HEK293 (cell line): ENCODE results near the gene SMARCA1.

ENCODE experiments used
- CTCF ChIA-PET: fragments of 350-600 bp; formaldehyde crosslinking; extraction: SDS; loops from one replicate; lab custom pipeline; 2021; ENCODE audit warnings: antibody characterized with exemption; lab: Yijun Ruan, JAX
- POLR2A ChIA-PET: fragments of 300-600 bp; formaldehyde crosslinking; extraction: SDS; loops from one replicate; lab custom pipeline; 2020; ENCODE audit warnings: antibody characterized with exemption, inconsistent platforms; lab: Yijun Ruan, JAX
- H3K27ac ChIP-seq: fragments of 200-500 bp; sonication (Bioruptor generic); 2 replicates; pipeline ENCODE4 v1.5.1; 2014; ENCODE audit warnings: low read depth, low read length, control low read depth, inconsistent platforms; ENCODE audit errors: extremely low read depth
- H3K36me3 ChIP-seq, 2 experiments: fragments of 200-500 bp in 1 of 2; sonication (Bioruptor generic) in 1 of 2; 1 replicate in 1 of 2; 2 replicates in 1 of 2; pipeline ENCODE4 v1.5.1; 2014 to 2017; ENCODE audit warnings: inconsistent platforms in 2 of 2, low read length in 2 of 2; ENCODE audit not compliant: control insufficient read depth in 2 of 2, insufficient read depth in 1 of 2
- H3K4me1 ChIP-seq: fragments of 200-500 bp; sonication (Bioruptor generic); 2 replicates; pipeline ENCODE4 v1.5.1; 2014; ENCODE audit warnings: mild to moderate bottlenecking, low read length, inconsistent platforms; ENCODE audit not compliant: control insufficient read depth, insufficient read depth
- H3K4me3 ChIP-seq: 2 replicates; pipeline ENCODE4 v1.5.1; 2011; ENCODE audit warnings: low read depth, mild to moderate bottlenecking, control low read depth, low read length, moderate library complexity
- H3K9me3 ChIP-seq: fragments of 200-500 bp; sonication (Bioruptor generic); 2 replicates; pipeline ENCODE4 v1.5.1; 2014; ENCODE audit warnings: low read depth, low read length, inconsistent platforms; ENCODE audit not compliant: control insufficient read depth, insufficient read depth
- BCL11A ChIP-seq: fragments of 450-650 bp; formaldehyde crosslinking; IDR thresholded peaks from 2 replicates; pipeline ENCODE4 v1.5.1; 2016; ENCODE audit warnings: low read depth, missing biosample characterization, missing genetic modification characterization
- GLI4 ChIP-seq: fragments of 450-650 bp; formaldehyde crosslinking; IDR thresholded peaks from 2 replicates; pipeline ENCODE4 v1.5.1; 2016; ENCODE audit warnings: missing biosample characterization, missing genetic modification characterization
- GLIS1 ChIP-seq: fragments of 450-650 bp; formaldehyde crosslinking; IDR thresholded peaks from 2 replicates; pipeline ENCODE4 v1.5.1; 2016; ENCODE audit warnings: missing biosample characterization, missing genetic modification characterization
- KLF9 ChIP-seq: fragments of 450-650 bp; formaldehyde crosslinking; IDR thresholded peaks from 2 replicates; pipeline ENCODE4 v1.5.1; 2016; ENCODE audit warnings: missing biosample characterization, missing genetic modification characterization, low read depth
- MEIS1 ChIP-seq: sonication (generic); formaldehyde crosslinking; IDR thresholded peaks from 2 replicates; pipeline ENCODE4 v1.8.1; 2022; ENCODE audit warnings: missing genetic modification reagents, mild to moderate bottlenecking, borderline replicate concordance
- MZF1 ChIP-seq: fragments of 450-650 bp; formaldehyde crosslinking; IDR thresholded peaks from 2 replicates; pipeline ENCODE4 v1.5.1; 2017; ENCODE audit warnings: missing biosample characterization, missing genetic modification characterization, borderline replicate concordance
- SP3 ChIP-seq: fragments of 450-650 bp; formaldehyde crosslinking; IDR thresholded peaks from 2 replicates; pipeline ENCODE4 v1.5.1; 2016; ENCODE audit warnings: missing biosample characterization, missing genetic modification characterization
- YY1 ChIP-seq: fragments of 450-650 bp; formaldehyde crosslinking; IDR thresholded peaks from 2 replicates; pipeline ENCODE4 v1.5.1; 2018; ENCODE audit warnings: missing biosample characterization, missing genetic modification characterization
- ZFP37 ChIP-seq: fragments of 450-650 bp; formaldehyde crosslinking; IDR thresholded peaks from 2 replicates; pipeline ENCODE4 v1.5.1; 2016; ENCODE audit warnings: missing biosample characterization, missing genetic modification characterization
- ZNF146 ChIP-seq: fragments of 450-650 bp; formaldehyde crosslinking; IDR thresholded peaks from 2 replicates; pipeline ENCODE4 v1.5.1; 2016; ENCODE audit warnings: missing biosample characterization, missing genetic modification characterization
- ZNF2 ChIP-seq: fragments of 450-650 bp; formaldehyde crosslinking; IDR thresholded peaks from 2 replicates; pipeline ENCODE4 v1.5.1; 2016; ENCODE audit warnings: missing biosample characterization, missing genetic modification characterization
- ZNF366 ChIP-seq: fragments of 450-650 bp; formaldehyde crosslinking; conservative IDR thresholded peaks from 2 replicates; pipeline ENCODE4 v1.5.1; 2016; ENCODE audit warnings: missing biosample characterization, missing genetic modification characterization
- ZNF433 ChIP-seq: fragments of 450-650 bp; formaldehyde crosslinking; IDR thresholded peaks from 2 replicates; pipeline ENCODE4 v1.5.1; 2016; ENCODE audit warnings: missing biosample characterization, missing genetic modification characterization, low read depth
- ZNF473 ChIP-seq: fragments of 450-650 bp; formaldehyde crosslinking; IDR thresholded peaks from 2 replicates; pipeline ENCODE4 v1.5.1; 2017; ENCODE audit warnings: missing biosample characterization, missing genetic modification characterization
- ZNF548 ChIP-seq: fragments of 450-650 bp; formaldehyde crosslinking; IDR thresholded peaks from 2 replicates; pipeline ENCODE4 v1.5.1; 2016; ENCODE audit warnings: missing biosample characterization, missing genetic modification characterization
- ZNF596 ChIP-seq: fragments of 450-650 bp; IDR thresholded peaks from 2 replicates; pipeline ENCODE4 v1.5.0; 2018; ENCODE audit warnings: missing biosample characterization, mild to moderate bottlenecking, missing genetic modification characterization, moderate library complexity
- ZNF654 ChIP-seq: fragments of 450-650 bp; formaldehyde crosslinking; IDR thresholded peaks from 2 replicates; pipeline ENCODE4 v1.5.1; 2016; ENCODE audit warnings: low read depth, missing biosample characterization, missing genetic modification characterization
- ZNF677 ChIP-seq: fragments of 450-650 bp; IDR thresholded peaks from 2 replicates; pipeline ENCODE4 v1.5.0; 2018; ENCODE audit warnings: missing biosample characterization, mild to moderate bottlenecking, missing genetic modification characterization, moderate library complexity
- TF ChIP-seq, protein P1 (sequence below): fragments of 450-650 bp; formaldehyde crosslinking; IDR thresholded peaks from 2 replicates; pipeline ENCODE4 v1.5.1; 2016; ENCODE audit warnings: missing biosample characterization, missing genetic modification characterization
- TF ChIP-seq, protein P2 (sequence below): fragments of 450-650 bp; formaldehyde crosslinking; IDR thresholded peaks from 2 replicates; pipeline ENCODE4 v1.5.1; 2016; ENCODE audit warnings: missing biosample characterization, missing genetic modification characterization

SMARCA1 gene

DNA sequence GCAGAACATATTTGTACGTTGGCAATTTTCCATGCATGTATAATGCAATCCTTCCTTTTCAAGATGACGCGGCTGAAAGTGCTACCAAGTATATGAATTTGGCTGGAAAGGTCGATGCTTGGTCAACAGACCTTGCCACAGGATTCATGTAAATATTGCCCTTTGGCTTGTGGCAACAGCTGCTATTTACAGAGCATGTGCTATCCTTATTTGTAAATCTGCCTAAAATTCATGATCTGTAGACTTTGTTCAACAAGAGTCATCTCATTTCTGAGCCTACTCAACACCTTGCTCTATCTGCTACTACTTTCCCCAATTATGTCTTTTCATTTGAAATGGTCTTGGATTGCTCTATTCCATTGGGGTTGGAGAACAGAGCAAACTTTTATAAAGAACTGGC, 1.9 kb upstream of the SMARCA1 start:
- H3K4me3 ChIP-seq: no peak overlapping the region
- no peaks in the 10 kb centered on the region for H3K9me3 ChIP-seq
- no peaks in the 10 kb centered on the region for H3K36me3 ChIP-seq
- H3K27ac ChIP-seq: no peak overlapping the region
- TF ChIP-seq ZNF366 (tag by site-specific recombination): no peak
- ChIA-PET CTCF (no interaction called here), POLR2A (no interaction called here)
- H3K4me1 ChIP-seq: no peaks in the 10 kb centered on the region; the same call in none of the 2 replicates

DNA sequence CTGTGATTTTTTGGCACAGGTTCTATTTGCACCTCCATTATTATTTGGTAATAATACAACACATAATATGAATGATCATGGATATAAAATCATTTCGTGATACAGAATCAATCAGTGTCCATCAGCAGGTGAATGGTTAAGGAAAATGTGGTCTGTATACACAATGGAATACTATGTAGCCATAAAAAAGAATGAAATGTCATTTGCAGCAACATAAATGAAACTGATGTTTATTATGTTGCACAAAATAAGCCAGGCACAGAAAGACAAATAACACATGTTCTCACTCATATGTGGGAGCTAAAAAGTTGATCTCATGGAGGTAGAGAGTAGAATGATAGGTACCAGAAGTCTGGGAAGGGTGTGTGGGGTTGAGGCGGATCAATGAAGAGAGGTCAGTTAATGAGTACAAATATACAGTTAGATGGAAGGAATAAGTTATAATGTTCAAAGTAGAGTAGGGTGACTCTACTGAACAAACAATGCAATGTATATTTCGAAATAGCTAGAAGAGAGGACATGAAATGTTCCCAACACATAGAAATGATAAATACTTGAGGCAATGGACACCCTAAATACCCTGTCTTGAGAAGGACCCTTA, 1.1 kb upstream of the SMARCA1 start:
- Histone ChIP-seq H3K4me1 (no peaks in the 10 kb centered on the region; the same call in 1 of the 2 replicates), H3K4me3 (no peak overlapping the region), H3K36me3 (no peaks in the 10 kb centered on the region), H3K9me3 (no peaks in the 10 kb centered on the region), H3K27ac (no peak overlapping the region)
- no peak for TF ChIP-seq ZNF548 (tag by site-specific recombination)
- TF ChIP-seq ZNF2 (tag by site-specific recombination): no peak
- no peak for TF ChIP-seq SP3
- TF ChIP-seq, protein P1, sequence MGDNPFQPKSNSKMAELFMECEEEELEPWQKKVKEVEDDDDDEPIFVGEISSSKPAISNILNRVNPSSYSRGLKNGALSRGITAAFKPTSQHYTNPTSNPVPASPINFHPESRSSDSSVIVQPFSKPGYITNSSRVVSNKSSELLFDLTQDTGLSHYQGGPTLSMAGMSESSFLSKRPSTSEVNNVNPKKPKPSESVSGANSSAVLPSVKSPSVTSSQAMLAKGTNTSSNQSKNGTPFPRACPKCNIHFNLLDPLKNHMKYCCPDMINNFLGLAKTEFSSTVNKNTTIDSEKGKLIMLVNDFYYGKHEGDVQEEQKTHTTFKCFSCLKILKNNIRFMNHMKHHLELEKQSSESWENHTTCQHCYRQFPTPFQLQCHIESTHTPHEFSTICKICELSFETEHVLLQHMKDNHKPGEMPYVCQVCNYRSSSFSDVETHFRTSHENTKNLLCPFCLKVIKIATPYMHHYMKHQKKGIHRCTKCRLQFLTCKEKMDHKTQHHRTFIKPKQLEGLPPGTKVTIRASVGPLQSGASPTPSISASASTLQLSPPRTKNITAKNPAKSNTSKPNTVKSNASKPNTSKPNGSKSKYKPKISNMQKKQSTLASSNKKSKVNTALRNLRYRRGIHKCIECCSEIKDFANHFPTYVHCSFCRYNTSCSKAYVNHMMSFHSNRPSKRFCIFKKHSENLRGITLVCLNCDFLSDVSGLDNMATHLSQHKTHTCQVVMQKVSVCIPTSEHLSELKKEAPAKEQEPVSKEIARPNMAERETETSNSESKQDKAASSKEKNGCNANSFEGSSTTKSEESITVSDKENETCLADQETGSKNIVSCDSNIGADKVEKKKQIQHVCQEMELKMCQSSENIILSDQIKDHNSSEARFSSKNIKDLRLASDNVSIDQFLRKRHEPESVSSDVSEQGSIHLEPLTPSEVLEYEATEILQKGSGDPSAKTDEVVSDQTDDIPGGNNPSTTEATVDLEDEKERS: 0 out of 2 replicates have a peak, but pooled peaks have one; percentile 33
- TF ChIP-seq ZFP37 (tag by site-specific recombination): no peak
- TF ChIP-seq ZNF677 (tag by site-specific recombination): no peak
- TF ChIP-seq ZNF146: peak; percentile 98
- no peak for TF ChIP-seq GLI4 (tag by site-specific recombination)
- TF ChIP-seq GLIS1 (tag by site-specific recombination): no peak
- TF ChIP-seq ZNF473 (tag by site-specific recombination): no peak
- no peak for TF ChIP-seq YY1 (tag by site-specific recombination)
- TF ChIP-seq ZNF596 (tag by site-specific recombination): no peak
- no peak for TF ChIP-seq KLF9 (tag by site-specific recombination)
- TF ChIP-seq, protein P2, sequence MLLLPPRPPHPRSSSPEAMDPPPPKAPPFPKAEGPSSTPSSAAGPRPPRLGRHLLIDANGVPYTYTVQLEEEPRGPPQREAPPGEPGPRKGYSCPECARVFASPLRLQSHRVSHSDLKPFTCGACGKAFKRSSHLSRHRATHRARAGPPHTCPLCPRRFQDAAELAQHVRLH (tag by site-specific recombination): peak; percentile 85; the same call in 1 of the 2 replicates
- TF ChIP-seq MEIS1: no peak
- TF ChIP-seq ZNF433 (tag by site-specific recombination): no peak
- no peak for TF ChIP-seq ZNF654 (tag by site-specific recombination)
- TF ChIP-seq MZF1 (tag by site-specific recombination): no peak
- TF ChIP-seq BCL11A (tag by site-specific recombination): no peak
- POLR2A ChIA-PET: no interaction called here
- CTCF ChIA-PET: no interaction called here
